ENCODE data around the gene RASA1.

- TF ChIP-seq, protein P1, sequence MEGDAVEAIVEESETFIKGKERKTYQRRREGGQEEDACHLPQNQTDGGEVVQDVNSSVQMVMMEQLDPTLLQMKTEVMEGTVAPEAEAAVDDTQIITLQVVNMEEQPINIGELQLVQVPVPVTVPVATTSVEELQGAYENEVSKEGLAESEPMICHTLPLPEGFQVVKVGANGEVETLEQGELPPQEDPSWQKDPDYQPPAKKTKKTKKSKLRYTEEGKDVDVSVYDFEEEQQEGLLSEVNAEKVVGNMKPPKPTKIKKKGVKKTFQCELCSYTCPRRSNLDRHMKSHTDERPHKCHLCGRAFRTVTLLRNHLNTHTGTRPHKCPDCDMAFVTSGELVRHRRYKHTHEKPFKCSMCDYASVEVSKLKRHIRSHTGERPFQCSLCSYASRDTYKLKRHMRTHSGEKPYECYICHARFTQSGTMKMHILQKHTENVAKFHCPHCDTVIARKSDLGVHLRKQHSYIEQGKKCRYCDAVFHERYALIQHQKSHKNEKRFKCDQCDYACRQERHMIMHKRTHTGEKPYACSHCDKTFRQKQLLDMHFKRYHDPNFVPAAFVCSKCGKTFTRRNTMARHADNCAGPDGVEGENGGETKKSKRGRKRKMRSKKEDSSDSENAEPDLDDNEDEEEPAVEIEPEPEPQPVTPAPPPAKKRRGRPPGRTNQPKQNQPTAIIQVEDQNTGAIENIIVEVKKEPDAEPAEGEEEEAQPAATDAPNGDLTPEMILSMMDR (conservative IDR thresholded peaks at IDR 0.05; ENCODE audit: low read depth in 2 of 2): no peak
- TF ChIP-seq POLR2AphosphoS5 (IDR thresholded peaks at IDR 0.05; ENCODE audit: low read depth) (no peak), EZH2 (IDR thresholded peaks at IDR 0.05; ENCODE audit: low read depth, unreplicated experiment) (no peak), ZNF114 (CRISPR knock-in tag; IDR thresholded peaks at IDR 0.05) (no peak), EZH2phosphoT487 (IDR thresholded peaks at IDR 0.05; ENCODE audit: unreplicated experiment) (no peak), CREB1 (CRISPR knock-in tag; IDR thresholded peaks at IDR 0.05; ENCODE audit: low read depth) (no peak), ZNF331 (CRISPR knock-in tag; IDR thresholded peaks at IDR 0.05; ENCODE audit: low read depth) (no peak)
- TF ChIP-seq, protein P2, sequence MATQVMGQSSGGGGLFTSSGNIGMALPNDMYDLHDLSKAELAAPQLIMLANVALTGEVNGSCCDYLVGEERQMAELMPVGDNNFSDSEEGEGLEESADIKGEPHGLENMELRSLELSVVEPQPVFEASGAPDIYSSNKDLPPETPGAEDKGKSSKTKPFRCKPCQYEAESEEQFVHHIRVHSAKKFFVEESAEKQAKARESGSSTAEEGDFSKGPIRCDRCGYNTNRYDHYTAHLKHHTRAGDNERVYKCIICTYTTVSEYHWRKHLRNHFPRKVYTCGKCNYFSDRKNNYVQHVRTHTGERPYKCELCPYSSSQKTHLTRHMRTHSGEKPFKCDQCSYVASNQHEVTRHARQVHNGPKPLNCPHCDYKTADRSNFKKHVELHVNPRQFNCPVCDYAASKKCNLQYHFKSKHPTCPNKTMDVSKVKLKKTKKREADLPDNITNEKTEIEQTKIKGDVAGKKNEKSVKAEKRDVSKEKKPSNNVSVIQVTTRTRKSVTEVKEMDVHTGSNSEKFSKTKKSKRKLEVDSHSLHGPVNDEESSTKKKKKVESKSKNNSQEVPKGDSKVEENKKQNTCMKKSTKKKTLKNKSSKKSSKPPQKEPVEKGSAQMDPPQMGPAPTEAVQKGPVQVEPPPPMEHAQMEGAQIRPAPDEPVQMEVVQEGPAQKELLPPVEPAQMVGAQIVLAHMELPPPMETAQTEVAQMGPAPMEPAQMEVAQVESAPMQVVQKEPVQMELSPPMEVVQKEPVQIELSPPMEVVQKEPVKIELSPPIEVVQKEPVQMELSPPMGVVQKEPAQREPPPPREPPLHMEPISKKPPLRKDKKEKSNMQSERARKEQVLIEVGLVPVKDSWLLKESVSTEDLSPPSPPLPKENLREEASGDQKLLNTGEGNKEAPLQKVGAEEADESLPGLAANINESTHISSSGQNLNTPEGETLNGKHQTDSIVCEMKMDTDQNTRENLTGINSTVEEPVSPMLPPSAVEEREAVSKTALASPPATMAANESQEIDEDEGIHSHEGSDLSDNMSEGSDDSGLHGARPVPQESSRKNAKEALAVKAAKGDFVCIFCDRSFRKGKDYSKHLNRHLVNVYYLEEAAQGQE (IDR thresholded peaks at IDR 0.05; ENCODE audit: unreplicated experiment): no peak
- TF ChIP-seq, protein P3, sequence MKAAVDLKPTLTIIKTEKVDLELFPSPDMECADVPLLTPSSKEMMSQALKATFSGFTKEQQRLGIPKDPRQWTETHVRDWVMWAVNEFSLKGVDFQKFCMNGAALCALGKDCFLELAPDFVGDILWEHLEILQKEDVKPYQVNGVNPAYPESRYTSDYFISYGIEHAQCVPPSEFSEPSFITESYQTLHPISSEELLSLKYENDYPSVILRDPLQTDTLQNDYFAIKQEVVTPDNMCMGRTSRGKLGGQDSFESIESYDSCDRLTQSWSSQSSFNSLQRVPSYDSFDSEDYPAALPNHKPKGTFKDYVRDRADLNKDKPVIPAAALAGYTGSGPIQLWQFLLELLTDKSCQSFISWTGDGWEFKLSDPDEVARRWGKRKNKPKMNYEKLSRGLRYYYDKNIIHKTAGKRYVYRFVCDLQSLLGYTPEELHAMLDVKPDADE (IDR thresholded peaks at IDR 0.05): no peak
Observed at GRCh38 chr5:87303324-87303723, 35.6 kb downstream of the RASA1 start.
